HG02938 (cell line): ENCODE data around the gene TTLL5.

Source experiments
- ATAC-seq: cut with Tn5 transposase; IDR thresholded peaks from one replicate; pipeline ENCODE4 v1.9.1; 2021; ENCODE audit warnings: mild to moderate bottlenecking, moderate library complexity; ENCODE audit not compliant: unreplicated experiment

TTLL5 gene

GRCh38 chr14:75660630-75661498 is at the start of gene TTLL5, which contains the start of gene ERG28:
Gene TTLL5, plus strand, starts transcription at chr14:75661246. Its CDS starts 1,904 bp downstream, at chr14:75663150.
Gene ERG28, minus strand, starts transcription at chr14:75660876. Its CDS starts 3,374 bp downstream, at chr14:75657502.
- peak; percentile 95 for ATAC-seq

- ATAC-seq: no peak
Observed at GRCh38 chr14:75612157-75612556, 48.9 kb upstream of the TTLL5 start.

- no peak for ATAC-seq
Observed at GRCh38 chr14:75614179-75614578, 46.9 kb upstream of the TTLL5 start.

- ATAC-seq: no peak
Observed at GRCh38 chr14:75615200-75615599, 45.8 kb upstream of the TTLL5 start.

- ATAC-seq: no peak
Observed at GRCh38 chr14:75619548-75619947, 41.5 kb upstream of the TTLL5 start.

- ATAC-seq: no peak
Observed at GRCh38 chr14:75625034-75625433, 36.0 kb upstream of the TTLL5 start.

- ATAC-seq: no peak
Observed at GRCh38 chr14:75626396-75626795, 34.6 kb upstream of the TTLL5 start.

- no peak for ATAC-seq
Observed at GRCh38 chr14:75626863-75627262, 34.2 kb upstream of the TTLL5 start.

- ATAC-seq: no peak
Observed at GRCh38 chr14:75627406-75627805, 33.6 kb upstream of the TTLL5 start.

GRCh38 chr14:75628816-75629215 is 32.2 kb upstream of the TTLL5 start:
- ATAC-seq: no peak

GRCh38 chr14:75630695-75631452 is 30.2 kb upstream of the TTLL5 start:
- ATAC-seq: no peak

- no peak for ATAC-seq
Observed at GRCh38 chr14:75631453-75631831, 29.6 kb upstream of the TTLL5 start.

GRCh38 chr14:75634848-75635247 is 26.2 kb upstream of the TTLL5 start:
- ATAC-seq: no peak

- ATAC-seq: no peak
Observed at GRCh38 chr14:75636100-75636692, 24.9 kb upstream of the TTLL5 start.

GRCh38 chr14:75640876-75641275 is 20.2 kb upstream of the TTLL5 start:
- no peak for ATAC-seq

- no peak for ATAC-seq
Observed at GRCh38 chr14:75643985-75644384, 17.1 kb upstream of the TTLL5 start.

GRCh38 chr14:75645056-75645455 is 16.0 kb upstream of the TTLL5 start:
- no peak for ATAC-seq

- ATAC-seq: no peak
Observed at GRCh38 chr14:75646762-75647161, 14.3 kb upstream of the TTLL5 start.

GRCh38 chr14:75647640-75648039 is 13.4 kb upstream of the TTLL5 start:
- ATAC-seq: no peak

- no peak for ATAC-seq
Observed at GRCh38 chr14:75648066-75648838, 12.8 kb upstream of the TTLL5 start.

- ATAC-seq: no peak
Observed at GRCh38 chr14:75649337-75649736, 11.7 kb upstream of the TTLL5 start.
